Measurements from ENCODE around the gene PNMA8A.

DNA sequence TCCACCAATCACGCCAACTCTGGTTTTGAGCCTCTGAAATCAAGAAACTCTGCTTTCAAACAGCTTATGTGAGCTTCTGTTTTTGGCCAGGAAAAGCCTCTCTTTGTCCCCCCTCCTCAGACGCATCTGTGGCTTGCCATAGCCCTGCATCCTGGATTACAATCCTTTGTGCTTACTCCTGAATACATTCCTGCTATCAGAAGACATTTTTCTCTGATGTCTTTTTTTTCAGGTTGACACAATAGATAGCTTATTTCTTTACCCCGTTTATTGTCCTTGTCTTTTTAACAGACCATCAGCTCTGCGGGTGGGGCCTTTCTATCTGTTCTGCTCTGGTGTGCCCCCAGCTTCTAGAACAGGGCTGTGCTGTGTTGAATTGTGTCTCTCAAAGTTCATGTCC, 13.3 kb upstream of the PNMA8A start:
- TF ChIP-seq, protein P1, sequence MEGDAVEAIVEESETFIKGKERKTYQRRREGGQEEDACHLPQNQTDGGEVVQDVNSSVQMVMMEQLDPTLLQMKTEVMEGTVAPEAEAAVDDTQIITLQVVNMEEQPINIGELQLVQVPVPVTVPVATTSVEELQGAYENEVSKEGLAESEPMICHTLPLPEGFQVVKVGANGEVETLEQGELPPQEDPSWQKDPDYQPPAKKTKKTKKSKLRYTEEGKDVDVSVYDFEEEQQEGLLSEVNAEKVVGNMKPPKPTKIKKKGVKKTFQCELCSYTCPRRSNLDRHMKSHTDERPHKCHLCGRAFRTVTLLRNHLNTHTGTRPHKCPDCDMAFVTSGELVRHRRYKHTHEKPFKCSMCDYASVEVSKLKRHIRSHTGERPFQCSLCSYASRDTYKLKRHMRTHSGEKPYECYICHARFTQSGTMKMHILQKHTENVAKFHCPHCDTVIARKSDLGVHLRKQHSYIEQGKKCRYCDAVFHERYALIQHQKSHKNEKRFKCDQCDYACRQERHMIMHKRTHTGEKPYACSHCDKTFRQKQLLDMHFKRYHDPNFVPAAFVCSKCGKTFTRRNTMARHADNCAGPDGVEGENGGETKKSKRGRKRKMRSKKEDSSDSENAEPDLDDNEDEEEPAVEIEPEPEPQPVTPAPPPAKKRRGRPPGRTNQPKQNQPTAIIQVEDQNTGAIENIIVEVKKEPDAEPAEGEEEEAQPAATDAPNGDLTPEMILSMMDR (IDR thresholded peaks at IDR 0.05) = no peak
- no peak for TF ChIP-seq POLR2A (IDR thresholded peaks at IDR 0.05)

All from lower leg skin (tissue), 3 donors.